GM23338 (cell line): Measurements from ENCODE around the gene DYRK4. TPM values are rescaled to one million over a fixed set of nuclear protein-coding genes. Genes with fewer than 3 reads are reported as not detected.

ENCODE experiments used
- ATAC-seq: fragments of 200-7000 bp; cut with Tn5 transposase; 3 replicates; pipeline ENCODE4 v1.9.1; 2020
- DNase-seq: peaks from one replicate; pipeline ENCODE4 v3.0.0-alpha.2; 2015; ENCODE audit warnings: low spot score
- H2AFZ ChIP-seq: fragments of 200-600 bp; sonication (generic); 2 replicates; pipeline ENCODE4 v1.8.0; 2016; ENCODE audit warnings: antibody characterized with exemption, mild to moderate bottlenecking, moderate library complexity
- H3F3A ChIP-seq: fragments of 200-600 bp; sonication (generic); replicated peaks from 2 replicates; pipeline ENCODE4 v1.8.0; 2017; ENCODE audit warnings: antibody characterized with exemption, mixed run types, low read depth
- H3K27ac ChIP-seq: fragments of 200-600 bp; sonication (generic); 2 replicates; pipeline ENCODE4 v1.6.1; 2016; ENCODE audit warnings: low read depth
- H3K27me3 ChIP-seq: fragments of 200-600 bp; sonication (generic); 2 replicates; pipeline ENCODE4 v1.8.0; 2016; ENCODE audit warnings: mild to moderate bottlenecking, mixed run types, moderate library complexity; ENCODE audit not compliant: insufficient read depth
- H3K36me3 ChIP-seq: fragments of 200-600 bp; sonication (generic); 2 replicates; pipeline ENCODE4 v1.8.0; 2016; ENCODE audit warnings: mild to moderate bottlenecking; ENCODE audit not compliant: insufficient read depth
- H3K4me1 ChIP-seq: fragments of 200-600 bp; sonication (generic); 2 replicates; pipeline ENCODE4 v1.8.0; 2016; ENCODE audit warnings: mild to moderate bottlenecking, moderate library complexity; ENCODE audit not compliant: insufficient read depth
- H3K4me2 ChIP-seq: fragments of 200-600 bp; sonication (generic); 2 replicates; pipeline ENCODE4 v1.7.1; 2017; ENCODE audit warnings: mixed run types
- H3K4me3 ChIP-seq: fragments of 200-600 bp; sonication (generic); 2 replicates; pipeline ENCODE4 v1.6.1; 2016; ENCODE audit warnings: mixed run types
- H3K79me2 ChIP-seq: fragments of 200-600 bp; sonication (generic); replicated peaks from 2 replicates; pipeline ENCODE4 v1.8.0; 2017; ENCODE audit warnings: mild to moderate bottlenecking; ENCODE audit not compliant: insufficient read depth
- H3K9me2 ChIP-seq: fragments of 200-600 bp; sonication (generic); 2 replicates; pipeline ENCODE4 v1.8.0; 2017; ENCODE audit not compliant: insufficient read depth
- H4K20me1 ChIP-seq: fragments of 200-600 bp; sonication (generic); replicated peaks from 2 replicates; pipeline ENCODE4 v1.8.0; 2017; ENCODE audit warnings: mild to moderate bottlenecking; ENCODE audit not compliant: insufficient read depth
- H3K27ac Mint-ChIP-seq: 2 replicates; pipeline ENCODE4 v1.8.0; 2020; ENCODE audit warnings: inconsistent platforms, mild to moderate bottlenecking, moderate library complexity, mixed read lengths
- H3K27me3 Mint-ChIP-seq: 3 replicates; pipeline ENCODE4 v1.8.0; 2022; ENCODE audit warnings: low read depth, mild to moderate bottlenecking, moderate library complexity, mixed read lengths, inconsistent platforms; ENCODE audit not compliant: insufficient read depth, poor library complexity
- H3K36me3 Mint-ChIP-seq: 3 replicates; pipeline ENCODE4 v1.8.0; 2021; ENCODE audit warnings: low read depth, mild to moderate bottlenecking, inconsistent platforms, moderate library complexity, mixed read lengths
- H3K4me1 Mint-ChIP-seq: 3 replicates; pipeline ENCODE4 v1.8.0; 2020; ENCODE audit warnings: mild to moderate bottlenecking, inconsistent platforms, mixed read lengths
- H3K4me3 Mint-ChIP-seq: 3 replicates; pipeline ENCODE4 v1.8.0; 2021; ENCODE audit warnings: moderate library complexity, mild to moderate bottlenecking, inconsistent platforms, mixed read lengths
- H3K9me3 Mint-ChIP-seq: 3 replicates; pipeline ENCODE4 v1.8.0; 2020; ENCODE audit warnings: moderate library complexity, mild to moderate bottlenecking, inconsistent platforms, mixed read lengths
- CREB1 ChIP-seq: fragments of 250-450 bp; sonication (Bioruptor Pico); IDR thresholded peaks from 2 replicates; pipeline ENCODE4 v1.5.0; 2020; ENCODE audit warnings: low read depth, mild to moderate bottlenecking, moderate library complexity
- ETS1 ChIP-seq: IDR thresholded peaks from 2 replicates; pipeline ENCODE4 v1.6.1; 2016; ENCODE audit warnings: antibody characterized with exemption
- EZH2 ChIP-seq: fragments of 200-600 bp; sonication (generic); IDR thresholded peaks from one replicate; pipeline ENCODE4 v1.8.0; 2017; ENCODE audit warnings: antibody characterized with exemption, mild to moderate bottlenecking, low read depth; ENCODE audit not compliant: unreplicated experiment
- JUNB ChIP-seq: IDR thresholded peaks from one replicate; pipeline ENCODE4 v1.6.1; 2016; ENCODE audit warnings: antibody characterized with exemption; ENCODE audit not compliant: unreplicated experiment
- NANOG ChIP-seq: IDR thresholded peaks from 2 replicates; pipeline ENCODE4 v1.6.1; 2016; ENCODE audit warnings: antibody characterized with exemption, borderline replicate concordance
- POLR2AphosphoS5 ChIP-seq: IDR thresholded peaks from 2 replicates; pipeline ENCODE4 v1.6.1; 2016; ENCODE audit warnings: antibody characterized with exemption, low read depth
- ZNF331 ChIP-seq: fragments of 250-450 bp; sonication (Bioruptor Pico); IDR thresholded peaks from 2 replicates; pipeline ENCODE4 v1.5.0; 2020; ENCODE audit warnings: low read depth, mild to moderate bottlenecking, moderate library complexity
- polyA plus RNA-seq: library from polyadenylated mRNA; unstranded; fragments of >200 nt; fragmentation: Nextera tagmentation; extraction: Ambion mirVana; gene quantifications from 2 replicates; pipeline ENCODE4 v1.2.1, GENCODE V29; 2016
- total RNA-seq: library from RNA; depleted of rRNA; stranded (reverse); fragments of >200 nt; shearing (Covaris generic); gene quantifications from 2 replicates; pipeline ENCODE4 v1.2.3, GENCODE V29; 2014
- TF ChIP-seq, protein P1 (sequence below): IDR thresholded peaks from one replicate; pipeline ENCODE4 v1.6.1; 2018; ENCODE audit warnings: antibody characterized with exemption; ENCODE audit not compliant: unreplicated experiment
- TF ChIP-seq, protein P2 (sequence below): fragments of 250-450 bp; sonication (Bioruptor Pico); IDR thresholded peaks from 2 replicates; pipeline ENCODE4 v1.5.0; 2020; ENCODE audit warnings: mild to moderate bottlenecking, moderate library complexity

Gene DYRK4
- total and polyA plus RNA-seq, 2 experiments from 2014 or later: 11.3 to 16.9 TPM

DNA sequence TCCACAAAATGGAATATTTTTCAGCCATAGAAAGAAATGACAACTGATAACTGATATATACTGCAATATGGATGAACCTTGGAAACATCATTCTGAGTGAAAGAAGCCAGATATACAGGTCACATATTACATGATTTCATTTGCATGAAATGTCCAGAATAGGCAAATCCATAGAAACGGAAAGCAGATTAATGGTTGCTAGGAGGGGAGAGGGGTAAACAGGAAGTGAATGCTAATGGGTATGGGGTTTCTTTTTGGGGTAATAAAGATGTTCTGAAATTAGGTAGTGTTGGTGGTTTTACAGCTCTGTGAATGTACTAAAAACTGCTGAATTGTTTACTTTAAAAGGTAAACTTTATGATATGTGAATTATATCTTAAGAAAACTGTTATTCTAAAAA, 16.8 kb upstream of the DYRK4 start:
- H3K79me2 ChIP-seq: peaks cover 13% of the 10 kb centered on the region
- H3K27me3 ChIP-seq: no peaks in the 10 kb centered on the region
- ATAC-seq (no peak), DNase-seq (no peak)
- Mint-ChIP-seq H3K36me3 (peaks cover 47% of the 10 kb centered on the region), H3K27ac (no peak overlapping the region), H3K27me3 (no peaks in the 10 kb centered on the region), H3K4me1 (peaks cover 4% of the 10 kb centered on the region; the same call in 2 of the 3 replicates), H3K4me3 (no peak overlapping the region), H3K9me3 (no peaks in the 10 kb centered on the region)
- H4K20me1 ChIP-seq: no peaks in the 10 kb centered on the region
- peaks cover 13% of the 10 kb centered on the region for H3K4me1 ChIP-seq
- no peak overlapping the region for H3K27ac ChIP-seq
- no peaks in the 10 kb centered on the region for H3F3A ChIP-seq
- H3K4me2 ChIP-seq: no peak overlapping the region
- no peaks in the 10 kb centered on the region for H3K9me2 ChIP-seq
- no peak overlapping the region for H3K4me3 ChIP-seq
- peaks cover 30% of the 10 kb centered on the region; the same call in 1 of the 2 replicates for H3K36me3 ChIP-seq
- no peak for TF ChIP-seq ZNF331
- TF ChIP-seq NANOG: no peak
- TF ChIP-seq POLR2AphosphoS5: no peak
- TF ChIP-seq, protein P1, sequence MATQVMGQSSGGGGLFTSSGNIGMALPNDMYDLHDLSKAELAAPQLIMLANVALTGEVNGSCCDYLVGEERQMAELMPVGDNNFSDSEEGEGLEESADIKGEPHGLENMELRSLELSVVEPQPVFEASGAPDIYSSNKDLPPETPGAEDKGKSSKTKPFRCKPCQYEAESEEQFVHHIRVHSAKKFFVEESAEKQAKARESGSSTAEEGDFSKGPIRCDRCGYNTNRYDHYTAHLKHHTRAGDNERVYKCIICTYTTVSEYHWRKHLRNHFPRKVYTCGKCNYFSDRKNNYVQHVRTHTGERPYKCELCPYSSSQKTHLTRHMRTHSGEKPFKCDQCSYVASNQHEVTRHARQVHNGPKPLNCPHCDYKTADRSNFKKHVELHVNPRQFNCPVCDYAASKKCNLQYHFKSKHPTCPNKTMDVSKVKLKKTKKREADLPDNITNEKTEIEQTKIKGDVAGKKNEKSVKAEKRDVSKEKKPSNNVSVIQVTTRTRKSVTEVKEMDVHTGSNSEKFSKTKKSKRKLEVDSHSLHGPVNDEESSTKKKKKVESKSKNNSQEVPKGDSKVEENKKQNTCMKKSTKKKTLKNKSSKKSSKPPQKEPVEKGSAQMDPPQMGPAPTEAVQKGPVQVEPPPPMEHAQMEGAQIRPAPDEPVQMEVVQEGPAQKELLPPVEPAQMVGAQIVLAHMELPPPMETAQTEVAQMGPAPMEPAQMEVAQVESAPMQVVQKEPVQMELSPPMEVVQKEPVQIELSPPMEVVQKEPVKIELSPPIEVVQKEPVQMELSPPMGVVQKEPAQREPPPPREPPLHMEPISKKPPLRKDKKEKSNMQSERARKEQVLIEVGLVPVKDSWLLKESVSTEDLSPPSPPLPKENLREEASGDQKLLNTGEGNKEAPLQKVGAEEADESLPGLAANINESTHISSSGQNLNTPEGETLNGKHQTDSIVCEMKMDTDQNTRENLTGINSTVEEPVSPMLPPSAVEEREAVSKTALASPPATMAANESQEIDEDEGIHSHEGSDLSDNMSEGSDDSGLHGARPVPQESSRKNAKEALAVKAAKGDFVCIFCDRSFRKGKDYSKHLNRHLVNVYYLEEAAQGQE: no peak
- TF ChIP-seq, protein P2, sequence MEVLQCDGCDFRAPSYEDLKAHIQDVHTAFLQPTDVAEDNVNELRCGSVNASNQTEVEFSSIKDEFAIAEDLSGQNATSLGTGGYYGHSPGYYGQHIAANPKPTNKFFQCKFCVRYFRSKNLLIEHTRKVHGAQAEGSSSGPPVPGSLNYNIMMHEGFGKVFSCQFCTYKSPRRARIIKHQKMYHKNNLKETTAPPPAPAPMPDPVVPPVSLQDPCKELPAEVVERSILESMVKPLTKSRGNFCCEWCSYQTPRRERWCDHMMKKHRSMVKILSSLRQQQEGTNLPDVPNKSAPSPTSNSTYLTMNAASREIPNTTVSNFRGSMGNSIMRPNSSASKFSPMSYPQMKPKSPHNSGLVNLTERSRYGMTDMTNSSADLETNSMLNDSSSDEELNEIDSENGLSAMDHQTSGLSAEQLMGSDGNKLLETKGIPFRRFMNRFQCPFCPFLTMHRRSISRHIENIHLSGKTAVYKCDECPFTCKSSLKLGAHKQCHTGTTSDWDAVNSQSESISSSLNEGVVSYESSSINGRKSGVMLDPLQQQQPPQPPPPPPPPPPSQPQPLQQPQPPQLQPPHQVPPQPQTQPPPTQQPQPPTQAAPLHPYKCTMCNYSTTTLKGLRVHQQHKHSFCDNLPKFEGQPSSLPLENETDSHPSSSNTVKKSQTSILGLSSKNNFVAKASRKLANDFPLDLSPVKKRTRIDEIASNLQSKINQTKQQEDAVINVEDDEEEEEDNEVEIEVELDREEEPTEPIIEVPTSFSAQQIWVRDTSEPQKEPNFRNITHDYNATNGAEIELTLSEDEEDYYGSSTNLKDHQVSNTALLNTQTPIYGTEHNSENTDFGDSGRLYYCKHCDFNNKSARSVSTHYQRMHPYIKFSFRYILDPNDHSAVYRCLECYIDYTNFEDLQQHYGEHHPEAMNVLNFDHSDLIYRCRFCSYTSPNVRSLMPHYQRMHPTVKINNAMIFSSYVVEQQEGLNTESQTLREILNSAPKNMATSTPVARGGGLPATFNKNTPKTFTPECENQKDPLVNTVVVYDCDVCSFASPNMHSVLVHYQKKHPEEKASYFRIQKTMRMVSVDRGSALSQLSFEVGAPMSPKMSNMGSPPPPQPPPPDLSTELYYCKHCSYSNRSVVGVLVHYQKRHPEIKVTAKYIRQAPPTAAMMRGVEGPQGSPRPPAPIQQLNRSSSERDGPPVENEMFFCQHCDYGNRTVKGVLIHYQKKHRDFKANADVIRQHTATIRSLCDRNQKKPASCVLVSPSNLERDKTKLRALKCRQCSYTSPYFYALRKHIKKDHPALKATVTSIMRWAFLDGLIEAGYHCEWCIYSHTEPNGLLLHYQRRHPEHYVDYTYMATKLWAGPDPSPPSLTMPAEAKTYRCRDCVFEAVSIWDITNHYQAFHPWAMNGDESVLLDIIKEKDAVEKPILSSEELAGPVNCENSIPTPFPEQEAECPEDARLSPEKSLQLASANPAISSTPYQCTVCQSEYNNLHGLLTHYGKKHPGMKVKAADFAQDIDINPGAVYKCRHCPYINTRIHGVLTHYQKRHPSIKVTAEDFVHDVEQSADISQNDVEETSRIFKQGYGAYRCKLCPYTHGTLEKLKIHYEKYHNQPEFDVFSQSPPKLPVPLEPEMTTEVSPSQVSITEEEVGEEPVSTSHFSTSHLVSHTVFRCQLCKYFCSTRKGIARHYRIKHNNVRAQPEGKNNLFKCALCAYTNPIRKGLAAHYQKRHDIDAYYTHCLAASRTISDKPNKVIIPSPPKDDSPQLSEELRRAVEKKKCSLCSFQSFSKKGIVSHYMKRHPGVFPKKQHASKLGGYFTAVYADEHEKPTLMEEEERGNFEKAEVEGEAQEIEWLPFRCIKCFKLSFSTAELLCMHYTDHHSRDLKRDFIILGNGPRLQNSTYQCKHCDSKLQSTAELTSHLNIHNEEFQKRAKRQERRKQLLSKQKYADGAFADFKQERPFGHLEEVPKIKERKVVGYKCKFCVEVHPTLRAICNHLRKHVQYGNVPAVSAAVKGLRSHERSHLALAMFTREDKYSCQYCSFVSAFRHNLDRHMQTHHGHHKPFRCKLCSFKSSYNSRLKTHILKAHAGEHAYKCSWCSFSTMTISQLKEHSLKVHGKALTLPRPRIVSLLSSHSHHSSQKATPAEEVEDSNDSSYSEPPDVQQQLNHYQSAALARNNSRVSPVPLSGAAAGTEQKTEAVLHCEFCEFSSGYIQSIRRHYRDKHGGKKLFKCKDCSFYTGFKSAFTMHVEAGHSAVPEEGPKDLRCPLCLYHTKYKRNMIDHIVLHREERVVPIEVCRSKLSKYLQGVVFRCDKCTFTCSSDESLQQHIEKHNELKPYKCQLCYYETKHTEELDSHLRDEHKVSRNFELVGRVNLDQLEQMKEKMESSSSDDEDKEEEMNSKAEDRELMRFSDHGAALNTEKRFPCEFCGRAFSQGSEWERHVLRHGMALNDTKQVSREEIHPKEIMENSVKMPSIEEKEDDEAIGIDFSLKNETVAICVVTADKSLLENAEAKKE: no peak
- TF ChIP-seq EZH2: no peak
- TF ChIP-seq ETS1: no peak
- no peak for TF ChIP-seq CREB1
- no peak for TF ChIP-seq JUNB
- no peak overlapping the region for H2AFZ ChIP-seq
